Spleen (tissue), 11 donors: Measurements from ENCODE around the gene ERG. TPM values are rescaled to one million over a fixed set of nuclear protein-coding genes. Genes with fewer than 3 reads are reported as not detected.
A peak's percentile ranks its signal among the peaks of the same experiment; 100 is the strongest.

Experiments
- DNase-seq: peaks from one replicate; pipeline ENCODE4 v3.0.0-alpha.2; 2020
- H3K27ac ChIP-seq, 8 donors: fragments of 200-600 bp; sonication (generic) in 7 of 8; 1 replicate in 4 of 8; 2 replicates in 4 of 8; pipeline versions ENCODE4 v1.5.0 to v1.8.0; 2016 to 2021; ENCODE audit warnings: inconsistent platforms in 4 of 8, mild to moderate bottlenecking in 4 of 8, moderate library complexity in 1 of 8
- H3K27me3 ChIP-seq, 7 donors: fragments of 200-600 bp; sonication (generic) in 6 of 7; replicated peaks in 1 of 7; 1 replicate in 4 of 7; 2 replicates in 3 of 7; pipeline versions ENCODE4 v1.5.0 to v1.8.0; 2016 to 2021; ENCODE audit warnings: inconsistent platforms in 3 of 7, mild to moderate bottlenecking in 1 of 7
- H3K36me3 ChIP-seq, 6 donors: fragments of 200-600 bp; sonication (generic) in 5 of 6; 1 replicate in 4 of 6; 2 replicates in 2 of 6; pipeline versions ENCODE4 v1.5.0 to v1.8.0; 2016 to 2021; ENCODE audit warnings: inconsistent platforms in 2 of 6
- H3K4me1 ChIP-seq, 6 donors: fragments of 200-600 bp; sonication (generic) in 5 of 6; 1 replicate in 3 of 6; 2 replicates in 3 of 6; pipeline versions ENCODE4 v1.5.0 to v1.8.0; 2016 to 2021; ENCODE audit warnings: inconsistent platforms in 3 of 6
- H3K4me3 ChIP-seq, 8 donors: fragments of 200-600 bp; sonication (generic) in 7 of 8; 1 replicate in 4 of 8; 2 replicates in 4 of 8; pipeline versions ENCODE4 v1.5.0 to v1.8.0; 2016 to 2021; ENCODE audit warnings: inconsistent platforms in 4 of 8, mild to moderate bottlenecking in 4 of 8, moderate library complexity in 2 of 8
- H3K9me3 ChIP-seq, 8 donors: fragments of 200-600 bp; sonication (generic) in 7 of 8; 1 replicate in 4 of 8; 2 replicates in 4 of 8; pipeline versions ENCODE4 v1.5.0 to v1.8.0; 2016 to 2021; ENCODE audit warnings: inconsistent platforms in 4 of 8
- POLR2A ChIP-seq, 3 donors: fragments of 450-650 bp; IDR thresholded peaks; one replicate each; pipeline ENCODE4 v1.5.1; 2017; ENCODE audit warnings: antibody characterized with exemption in 3 of 3, mild to moderate bottlenecking in 1 of 3
- POLR2AphosphoS5 ChIP-seq, 3 donors: sonication (generic); formaldehyde crosslinking; IDR thresholded peaks; one replicate each; pipeline ENCODE4 v1.5.1; 2017; ENCODE audit warnings: antibody characterized with exemption in 3 of 3
- WGBS, 5 donors: extraction: QIAGEN DNeasy Blood & Tissue Kit in 3 of 5; methylation state at CpG; one replicate each; pipeline versions ENCODE4 v1.1.5 to v1.1.7; 2013 to 2018; 5-methylcytosine and 5-hydroxymethylcytosine counted together
- intact Hi-C: fragments of 100-400 bp; cut with DNase I; formaldehyde crosslinking; loops from one replicate; pipeline ENCODE4 v1.15.0; 2023; ENCODE audit warnings: low total_unique reads
- polyA plus RNA-seq, 3 donors: library from polyadenylated mRNA; stranded (reverse); fragments of 200-250 nt; gene quantifications; one replicate each; pipeline ENCODE4 v1.2.1, GENCODE V29; 2013
- total RNA-seq, 7 donors: library from RNA; depleted of rRNA in 3 of 7; stranded (reverse); fragments of >200 nt in 3 of 7; fragmentation: NEBNext Ultra II Directional in 4 of 7; extraction: Animal tissue kit (Norgen Biotek cat#: 25700) in 4 of 7; gene quantifications; one replicate each; pipeline versions ENCODE4 v1.1.0 to v1.2.1, GENCODE V29; 2016 to 2021
- TF ChIP-seq, protein P1 (sequence below), 11 experiments: fragments of 200-600 bp in 7 of 11; fragments of 450-650 bp in 4 of 11; sonication (generic) in 4 of 11; IDR thresholded peaks in 8 of 11; conservative IDR thresholded peaks in 3 of 11; 1 replicate in 7 of 11; 2 replicates in 4 of 11; pipeline versions ENCODE4 v1.4.0 to v1.8.0; 2016 to 2021; ENCODE audit warnings: antibody characterized with exemption in 11 of 11, inconsistent platforms in 4 of 11, mild to moderate bottlenecking in 1 of 11
- donor health status: healthy with polysubstance abuse.
- donor health status: DM: no; HTN: no; CAD: no; lungs with moderate emphysema.
- donor health status: DM: no; HTN: no; CAD: no.
- donor health status: Bipolar disorder and iron deficiency.
- donor health status: healthy.
- donor health status: DM: no; HTN: no; CAD: no.
- donor health status: DM: yes; HTN: yes; CAD: no.

ERG gene
- total and polyA plus RNA-seq, 10 donors: 7.3 to 93.8 (median 57.5) TPM

DNA sequence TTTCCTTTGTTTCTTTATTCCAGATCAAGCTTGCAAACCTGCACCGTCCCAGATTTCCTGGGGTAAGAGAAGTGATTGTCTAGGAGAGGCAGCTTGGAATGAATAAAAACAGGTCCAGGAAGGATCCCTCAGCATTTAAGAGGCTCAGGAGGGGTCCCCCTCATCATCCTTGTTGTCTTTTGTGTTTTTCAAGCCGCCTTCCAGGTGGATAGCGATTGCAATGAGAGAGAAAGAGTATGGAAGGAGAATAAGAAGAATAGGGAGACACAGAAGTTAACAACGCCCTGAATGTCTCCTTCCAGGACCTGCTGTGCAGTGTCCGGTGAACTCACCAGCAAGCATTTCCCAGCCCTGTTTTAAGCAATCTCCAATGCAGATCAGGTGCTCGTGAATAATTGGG, 8.5 kb downstream of the ERG start:
- TF ChIP-seq, protein P1, sequence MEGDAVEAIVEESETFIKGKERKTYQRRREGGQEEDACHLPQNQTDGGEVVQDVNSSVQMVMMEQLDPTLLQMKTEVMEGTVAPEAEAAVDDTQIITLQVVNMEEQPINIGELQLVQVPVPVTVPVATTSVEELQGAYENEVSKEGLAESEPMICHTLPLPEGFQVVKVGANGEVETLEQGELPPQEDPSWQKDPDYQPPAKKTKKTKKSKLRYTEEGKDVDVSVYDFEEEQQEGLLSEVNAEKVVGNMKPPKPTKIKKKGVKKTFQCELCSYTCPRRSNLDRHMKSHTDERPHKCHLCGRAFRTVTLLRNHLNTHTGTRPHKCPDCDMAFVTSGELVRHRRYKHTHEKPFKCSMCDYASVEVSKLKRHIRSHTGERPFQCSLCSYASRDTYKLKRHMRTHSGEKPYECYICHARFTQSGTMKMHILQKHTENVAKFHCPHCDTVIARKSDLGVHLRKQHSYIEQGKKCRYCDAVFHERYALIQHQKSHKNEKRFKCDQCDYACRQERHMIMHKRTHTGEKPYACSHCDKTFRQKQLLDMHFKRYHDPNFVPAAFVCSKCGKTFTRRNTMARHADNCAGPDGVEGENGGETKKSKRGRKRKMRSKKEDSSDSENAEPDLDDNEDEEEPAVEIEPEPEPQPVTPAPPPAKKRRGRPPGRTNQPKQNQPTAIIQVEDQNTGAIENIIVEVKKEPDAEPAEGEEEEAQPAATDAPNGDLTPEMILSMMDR (IDR thresholded peaks at IDR 0.05 in 8 of 11, conservative IDR thresholded peaks at IDR 0.05 in 3 of 11): no peak
- TF ChIP-seq POLR2A (IDR thresholded peaks at IDR 0.05) (no peak), POLR2AphosphoS5 (IDR thresholded peaks at IDR 0.05) (no peak)
- Histone ChIP-seq H3K4me1 (peaks cover 11 to 92% (median 61%) of the 10 kb centered on the region in 6 donors), H3K4me3 (no peak overlapping the region), H3K27me3 (peaks cover 0 to 25% (median 0%) of the 10 kb centered on the region in 7 donors), H3K9me3 (no peaks in the 10 kb centered on the region), H3K36me3 (no peaks in the 10 kb centered on the region), H3K27ac (peak overlapping the region in 7 of 8 donors; percentile 9 to 93 (median 60))
- no peak for DNase-seq
- intact Hi-C loops: no loop called here
- WGBS, 5 donors: 61 to 83% (median 71%) methylated on average over 6 of the region's 6 CpGs

DNA sequence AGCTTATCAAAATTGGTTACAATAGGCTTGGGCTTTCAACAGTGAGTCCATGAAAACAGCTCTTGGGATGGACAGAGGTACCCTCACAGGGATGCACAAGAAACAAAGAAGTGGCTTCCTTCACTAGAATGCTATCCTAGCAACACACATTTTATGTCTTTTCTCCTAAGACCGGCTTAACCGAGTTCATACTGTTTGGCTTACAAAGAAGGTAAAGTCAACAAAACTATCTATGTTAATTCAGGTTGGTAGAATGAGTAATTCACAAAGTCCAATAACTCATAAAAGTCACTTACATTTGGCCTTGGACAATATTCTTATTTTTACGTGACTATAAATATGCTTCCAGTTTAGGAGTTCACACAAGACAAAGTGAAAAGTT, 9.0 kb downstream of the ERG start:
- peaks cover 11 to 91% (median 60%) of the 10 kb centered on the region in 6 donors for H3K4me1 ChIP-seq
- no peaks in the 10 kb centered on the region for H3K36me3 ChIP-seq
- H3K27ac ChIP-seq: peak overlapping the region in 7 of 8 donors; percentile 9 to 93 (median 60)
- 68 to 92% (median 69%) methylated on average over 3 of the region's 3 CpGs for WGBS, 5 donors
- intact Hi-C loops: no loop called here
- peaks cover 0 to 25% (median 0%) of the 10 kb centered on the region in 7 donors for H3K27me3 ChIP-seq
- no peaks in the 10 kb centered on the region for H3K9me3 ChIP-seq
- no peak for TF ChIP-seq POLR2A (IDR thresholded peaks at IDR 0.05)
- no peak for TF ChIP-seq POLR2AphosphoS5 (IDR thresholded peaks at IDR 0.05)
- TF ChIP-seq, protein P1 (IDR thresholded peaks at IDR 0.05 in 8 of 11, conservative IDR thresholded peaks at IDR 0.05 in 3 of 11): no peak
- peak overlapping the region in 1 of 8 donors; percentile 4 for H3K4me3 ChIP-seq
- DNase-seq: no peak

DNA sequence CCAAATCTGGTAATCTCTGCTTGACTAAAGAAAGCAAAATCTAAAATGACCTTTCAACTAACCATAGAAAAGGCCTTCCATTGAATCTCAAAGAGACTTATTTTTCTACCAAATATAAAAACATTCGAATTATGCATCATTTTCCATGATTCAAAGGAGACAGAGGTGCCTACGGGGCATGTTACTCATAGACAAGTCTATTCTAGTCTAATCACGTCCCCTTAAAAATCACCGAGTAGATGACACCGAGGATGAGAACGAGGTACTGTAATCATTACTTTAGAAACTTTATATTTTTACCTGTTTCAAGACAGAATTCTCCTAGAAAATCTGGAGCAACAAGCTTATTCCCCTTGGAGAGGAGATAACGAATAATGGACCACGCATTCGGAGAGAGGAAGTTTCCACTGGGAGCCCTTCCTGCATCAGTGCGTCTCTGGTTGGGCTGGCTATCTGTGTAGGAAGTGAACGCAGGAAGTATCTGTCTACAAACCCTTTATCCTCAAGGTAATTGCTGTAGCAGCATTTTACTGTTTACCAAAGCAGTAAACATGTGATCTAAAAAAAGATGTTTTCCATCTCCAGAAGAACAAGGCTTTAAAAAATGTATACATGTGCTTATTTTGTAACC, 9.5 kb downstream of the ERG start:
- peaks cover 0 to 20% (median 0%) of the 10 kb centered on the region in 7 donors for H3K27me3 ChIP-seq
- H3K36me3 ChIP-seq: no peaks in the 10 kb centered on the region
- 25 to 34% (median 29%) methylated on average over 11 of the region's 11 CpGs for WGBS, 5 donors
- peaks cover 11 to 91% (median 58%) of the 10 kb centered on the region in 6 donors for H3K4me1 ChIP-seq
- no peaks in the 10 kb centered on the region for H3K9me3 ChIP-seq
- peak overlapping the region in 7 of 8 donors; percentile 9 to 93 (median 60) for H3K27ac ChIP-seq
- peak overlapping the region in 1 of 8 donors; percentile 4 for H3K4me3 ChIP-seq
- DNase-seq: no peak
- TF ChIP-seq, protein P1 (IDR thresholded peaks at IDR 0.05 in 8 of 11, conservative IDR thresholded peaks at IDR 0.05 in 3 of 11): no peak
- TF ChIP-seq POLR2AphosphoS5 (IDR thresholded peaks at IDR 0.05) (peak in 1 of 3 donors; percentile 92), POLR2A (IDR thresholded peaks at IDR 0.05) (peak in 1 of 3 donors; percentile 40)
- intact Hi-C loops: no loop called here

DNA sequence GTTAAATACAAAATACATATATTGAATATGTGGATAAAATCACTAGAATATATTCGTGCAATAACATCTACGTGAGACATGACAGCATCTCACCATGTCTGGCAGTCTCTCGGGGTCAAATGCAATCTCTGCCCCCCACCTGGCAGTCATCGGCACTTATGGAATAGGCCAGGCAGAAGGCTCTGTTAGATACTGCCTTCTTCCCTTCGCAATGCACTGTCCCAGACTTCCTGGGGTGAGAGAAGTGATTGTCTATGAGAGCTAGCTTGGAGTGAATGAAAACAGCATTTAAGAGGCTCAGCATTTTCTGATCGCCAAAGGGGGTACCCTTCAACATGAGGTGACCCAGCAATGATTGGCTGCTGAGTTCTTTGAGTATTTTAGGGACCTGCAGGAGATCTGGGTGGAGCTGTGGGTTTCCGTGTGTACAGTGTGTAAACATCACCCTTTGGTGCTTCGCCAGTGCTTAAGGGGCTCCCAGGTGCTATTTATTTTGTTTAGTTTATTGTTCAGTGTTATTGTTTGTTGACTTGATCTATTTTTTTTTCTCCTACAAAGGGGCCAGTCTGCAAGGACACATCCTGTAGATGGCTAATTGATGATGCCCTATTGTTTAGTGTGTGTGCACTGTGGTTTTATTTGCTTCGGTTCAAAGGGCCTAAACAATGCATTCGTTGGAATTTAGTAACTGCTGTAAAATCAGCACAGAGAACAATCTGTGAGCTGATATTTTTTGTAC, 10.2 kb downstream of the ERG start:
- H3K27ac ChIP-seq: peak overlapping the region in 7 of 8 donors; percentile 9 to 93 (median 60)
- no peak for DNase-seq
- H3K36me3 ChIP-seq: no peaks in the 10 kb centered on the region
- WGBS, 5 donors: 34 to 50% (median 44%) methylated on average over 10 of the region's 10 CpGs
- TF ChIP-seq POLR2AphosphoS5 (IDR thresholded peaks at IDR 0.05) (no peak), POLR2A (IDR thresholded peaks at IDR 0.05) (no peak)
- TF ChIP-seq, protein P1 (IDR thresholded peaks at IDR 0.05 in 8 of 11, conservative IDR thresholded peaks at IDR 0.05 in 3 of 11): no peak
- intact Hi-C loops: no loop called here
- H3K4me1 ChIP-seq: peaks cover 11 to 85% (median 55%) of the 10 kb centered on the region in 6 donors
- peaks cover 0 to 13% (median 0%) of the 10 kb centered on the region in 7 donors for H3K27me3 ChIP-seq
- no peaks in the 10 kb centered on the region for H3K9me3 ChIP-seq
- peak overlapping the region in 1 of 8 donors; percentile 4 for H3K4me3 ChIP-seq
